Measurements from ENCODE around the gene LPCAT4.

DNA sequence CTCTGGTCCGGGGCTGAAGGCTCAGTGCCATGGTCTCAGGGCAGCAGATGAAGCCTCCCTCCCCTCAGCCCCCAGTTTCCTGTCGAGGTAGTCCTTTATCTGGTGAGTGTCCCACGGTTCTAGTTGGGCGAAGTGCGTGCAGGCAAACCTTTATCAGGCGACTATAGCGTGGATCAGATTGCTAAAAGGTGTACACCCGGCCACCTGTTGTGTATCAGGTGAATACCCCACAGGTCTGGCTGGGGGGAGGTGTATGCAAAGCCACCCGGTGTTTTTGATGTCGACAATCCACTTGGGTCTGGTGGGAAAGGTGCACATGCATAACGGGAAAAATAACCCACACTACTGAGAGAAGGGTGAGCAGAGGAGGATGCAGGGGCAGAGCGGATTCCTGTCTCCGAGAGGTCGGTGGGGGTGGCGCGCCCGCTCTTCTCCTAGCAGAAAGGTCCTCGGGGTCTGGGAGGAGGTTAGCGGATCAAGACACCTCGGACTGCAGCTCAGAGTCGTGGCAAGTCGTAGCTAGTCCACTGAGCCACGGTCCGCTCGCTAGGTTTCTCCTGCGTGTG lies 29.9 kb downstream of the LPCAT4 start:
- TF ChIP-seq, protein P1, sequence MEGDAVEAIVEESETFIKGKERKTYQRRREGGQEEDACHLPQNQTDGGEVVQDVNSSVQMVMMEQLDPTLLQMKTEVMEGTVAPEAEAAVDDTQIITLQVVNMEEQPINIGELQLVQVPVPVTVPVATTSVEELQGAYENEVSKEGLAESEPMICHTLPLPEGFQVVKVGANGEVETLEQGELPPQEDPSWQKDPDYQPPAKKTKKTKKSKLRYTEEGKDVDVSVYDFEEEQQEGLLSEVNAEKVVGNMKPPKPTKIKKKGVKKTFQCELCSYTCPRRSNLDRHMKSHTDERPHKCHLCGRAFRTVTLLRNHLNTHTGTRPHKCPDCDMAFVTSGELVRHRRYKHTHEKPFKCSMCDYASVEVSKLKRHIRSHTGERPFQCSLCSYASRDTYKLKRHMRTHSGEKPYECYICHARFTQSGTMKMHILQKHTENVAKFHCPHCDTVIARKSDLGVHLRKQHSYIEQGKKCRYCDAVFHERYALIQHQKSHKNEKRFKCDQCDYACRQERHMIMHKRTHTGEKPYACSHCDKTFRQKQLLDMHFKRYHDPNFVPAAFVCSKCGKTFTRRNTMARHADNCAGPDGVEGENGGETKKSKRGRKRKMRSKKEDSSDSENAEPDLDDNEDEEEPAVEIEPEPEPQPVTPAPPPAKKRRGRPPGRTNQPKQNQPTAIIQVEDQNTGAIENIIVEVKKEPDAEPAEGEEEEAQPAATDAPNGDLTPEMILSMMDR (IDR thresholded peaks at IDR 0.05), result no peak
- no peak for TF ChIP-seq POLR2A (IDR thresholded peaks at IDR 0.05)
